H9 (cell line): Measurements from ENCODE around the gene P4HA3. TPM values are rescaled to one million over a fixed set of nuclear protein-coding genes. Genes with fewer than 3 reads are reported as not detected.

Experiments used
- DNase-seq: peaks from one replicate; pipeline ENCODE4 v3.0.0-alpha.2; 2017
- H2AFZ ChIP-seq: one replicate; pipeline ENCODE4 v1.6.1; 2013; ENCODE audit warnings: mild to moderate bottlenecking, low read length, control low read depth, moderate library complexity
- H2AK5ac ChIP-seq: 2 replicates; pipeline ENCODE4 v1.6.1; 2013; ENCODE audit warnings: low read length, control low read depth, mixed read lengths; ENCODE audit not compliant: insufficient read length
- H2BK120ac ChIP-seq: one replicate; pipeline ENCODE4 v1.6.1; 2013; ENCODE audit warnings: low read depth, mild to moderate bottlenecking, low read length, control low read depth, inconsistent platforms; ENCODE audit not compliant: poor library complexity, severe bottlenecking
- H2BK12ac ChIP-seq: 2 replicates; pipeline ENCODE4 v1.6.1; 2013; ENCODE audit warnings: low read length, control low read depth, mixed read lengths, low read depth; ENCODE audit not compliant: insufficient read length
- H2BK15ac ChIP-seq: 2 replicates; pipeline ENCODE4 v1.6.1; 2013; ENCODE audit warnings: low read depth, low read length, control low read depth
- H2BK20ac ChIP-seq: one replicate; pipeline ENCODE4 v1.6.1; 2013; ENCODE audit warnings: low read depth, mild to moderate bottlenecking, low read length, control low read depth, inconsistent platforms; ENCODE audit not compliant: poor library complexity, severe bottlenecking
- H2BK5ac ChIP-seq: 2 replicates; pipeline ENCODE4 v1.6.1; 2013; ENCODE audit warnings: low read length, control low read depth, mixed read lengths; ENCODE audit not compliant: insufficient read length
- H3K14ac ChIP-seq: 2 replicates; pipeline ENCODE4 v1.6.1; 2013; ENCODE audit warnings: low read length, control low read depth; ENCODE audit not compliant: insufficient read depth
- H3K18ac ChIP-seq: 2 replicates; pipeline ENCODE4 v1.6.1; 2013; ENCODE audit warnings: low read depth, mild to moderate bottlenecking, mixed read lengths, low read length, control low read depth; ENCODE audit not compliant: insufficient read length
- H3K23ac ChIP-seq: 2 replicates; pipeline ENCODE4 v1.6.1; 2013; ENCODE audit warnings: low read length, control low read depth, mixed read lengths, low read depth; ENCODE audit not compliant: insufficient read length
- H3K23me2 ChIP-seq: 2 replicates; pipeline ENCODE4 v1.6.1; 2013; ENCODE audit warnings: low read depth, mild to moderate bottlenecking, mixed read lengths, low read length, control low read depth; ENCODE audit not compliant: insufficient read length, poor library complexity, severe bottlenecking
- H3K27ac ChIP-seq: 2 replicates; pipeline ENCODE4 v1.5.1; 2013; ENCODE audit warnings: low read length, control low read depth, mixed read lengths, low read depth; ENCODE audit not compliant: insufficient read length
- H3K27me3 ChIP-seq: 2 replicates; pipeline ENCODE4 v1.6.1; 2013; ENCODE audit warnings: low read length, control low read depth, inconsistent platforms; ENCODE audit not compliant: insufficient read depth
- H3K4ac ChIP-seq: 2 replicates; pipeline ENCODE4 v1.6.1; 2013; ENCODE audit warnings: low read depth, mild to moderate bottlenecking, control low read depth, inconsistent platforms, low read length, moderate library complexity
- H3K4me1 ChIP-seq: 2 replicates; pipeline ENCODE4 v1.6.1; 2013; ENCODE audit warnings: low read length, control low read depth, inconsistent platforms; ENCODE audit not compliant: insufficient read depth
- H3K4me2 ChIP-seq: 2 replicates; pipeline ENCODE4 v1.6.1; 2013; ENCODE audit warnings: low read length, control low read depth, mixed read lengths; ENCODE audit not compliant: insufficient read length, insufficient read depth
- H3K56ac ChIP-seq: 2 replicates; pipeline ENCODE4 v1.6.1; 2013; ENCODE audit warnings: low read depth, mild to moderate bottlenecking, mixed read lengths, low read length, control low read depth; ENCODE audit not compliant: insufficient read length
- H3K79me1 ChIP-seq: 2 replicates; pipeline ENCODE4 v1.6.1; 2013; ENCODE audit warnings: low read depth, mild to moderate bottlenecking, moderate library complexity, low read length, control low read depth, inconsistent platforms; ENCODE audit not compliant: insufficient read depth, poor library complexity, severe bottlenecking
- H3K79me2 ChIP-seq: 2 replicates; pipeline ENCODE4 v1.6.1; 2013; ENCODE audit warnings: low read length, control low read depth, inconsistent platforms; ENCODE audit not compliant: insufficient read depth
- H3K9ac ChIP-seq: 2 replicates; pipeline ENCODE4 v1.6.1; 2013; ENCODE audit warnings: low read length, control low read depth, mixed read lengths; ENCODE audit not compliant: insufficient read length; ENCODE audit errors: extremely low read depth
- H3K9me3 ChIP-seq: one replicate; pipeline ENCODE4 v1.6.1; 2013; ENCODE audit warnings: low read depth, low read length, inconsistent platforms; ENCODE audit not compliant: control insufficient read depth
- H3T11ph ChIP-seq: one replicate; pipeline ENCODE4 v1.6.1; 2013; ENCODE audit warnings: mild to moderate bottlenecking, low read length, control low read depth, inconsistent platforms
- H4K20me1 ChIP-seq: one replicate; pipeline ENCODE4 v1.6.1; 2013; ENCODE audit not compliant: control insufficient read depth, insufficient read length, insufficient read depth
- H4K5ac ChIP-seq: 2 replicates; pipeline ENCODE4 v1.6.1; 2013; ENCODE audit warnings: low read depth, mild to moderate bottlenecking, mixed read lengths, low read length, control low read depth; ENCODE audit not compliant: insufficient read length
- H4K8ac ChIP-seq: replicated peaks from 2 replicates; pipeline ENCODE4 v1.6.1; 2013; ENCODE audit warnings: low read length, control low read depth, mixed read lengths, low read depth; ENCODE audit not compliant: insufficient read length
- H4K91ac ChIP-seq: 2 replicates; pipeline ENCODE4 v1.6.1; 2013; ENCODE audit warnings: low read depth, mild to moderate bottlenecking, moderate library complexity, mixed read lengths, low read length, control low read depth; ENCODE audit not compliant: insufficient read length
- H3K27ac Mint-ChIP-seq, 3 experiments: 2 replicates in 2 of 3; 3 replicates in 1 of 3; pipeline ENCODE4 v1.8.0; 2020 to 2021; ENCODE audit warnings: mixed read lengths in 3 of 3, mild to moderate bottlenecking in 1 of 3, moderate library complexity in 1 of 3
- H3K27me3 Mint-ChIP-seq: 2 replicates; pipeline ENCODE4 v1.8.0; 2021; ENCODE audit warnings: low read depth, mild to moderate bottlenecking, moderate library complexity, mixed read lengths
- H3K36me3 Mint-ChIP-seq, 3 experiments: 2 replicates in 2 of 3; 3 replicates in 1 of 3; pipeline ENCODE4 v1.8.0; 2020 to 2021; ENCODE audit warnings: low read depth in 3 of 3, mixed read lengths in 3 of 3; ENCODE audit not compliant: insufficient read depth in 1 of 3
- H3K4me1 Mint-ChIP-seq, 2 experiments: 2 replicates each; pipeline ENCODE4 v1.8.0; 2020; ENCODE audit warnings: mixed read lengths in 2 of 2
- H3K4me3 Mint-ChIP-seq, 2 experiments: 2 replicates in 1 of 2; 3 replicates in 1 of 2; pipeline ENCODE4 v1.8.0; 2020 to 2021; ENCODE audit warnings: mild to moderate bottlenecking in 2 of 2, mixed read lengths in 2 of 2, moderate library complexity in 1 of 2
- H3K9me3 Mint-ChIP-seq, 2 experiments: 2 replicates in 1 of 2; 3 replicates in 1 of 2; pipeline ENCODE4 v1.8.0; 2020; ENCODE audit warnings: mild to moderate bottlenecking in 2 of 2, mixed read lengths in 2 of 2, moderate library complexity in 1 of 2
- CTCF ChIP-seq: fragments of 200-600 bp; sonication (generic); conservative IDR thresholded peaks from 3 replicates; pipeline ENCODE4 v1.8.0; 2021; ENCODE audit warnings: antibody characterized with exemption, mild to moderate bottlenecking
- WGBS: extraction: QIAGEN DNeasy Blood & Tissue Kit; methylation state at CpG from one replicate; pipeline ENCODE4 v1.1.7; 2013; ENCODE audit warnings: missing lambda C conversion rate, low lambda C conversion rate, mixed read lengths; ENCODE audit not compliant: insufficient read length; ENCODE audit errors: extremely low coverage; 5-methylcytosine and 5-hydroxymethylcytosine counted together
- total RNA-seq: library from RNA; stranded (reverse); gene quantifications from 2 replicates; pipeline ENCODE4 v1.2.1, GENCODE V29; 2021

P4HA3 gene
- total RNA-seq, 1 experiment from 2014 or later = not detected

GRCh38 chr11:74272276-74272675 is 39.2 kb downstream of the P4HA3 start:
- Histone ChIP-seq H3K4me2 (no peak overlapping the region), H2BK20ac (no peak overlapping the region), H2BK12ac (no peak overlapping the region), H3K4ac (no peak overlapping the region), H3K23me2 (no peaks in the 10 kb centered on the region), H2BK15ac (no peak overlapping the region), H4K91ac (no peak overlapping the region), H3K9me3 (no peaks in the 10 kb centered on the region), H3K27ac (no peak overlapping the region), H4K8ac (no peak overlapping the region), H2AK5ac (no peak overlapping the region), H3K27me3 (0 out of 2 replicates have a peak, but pooled peaks cover 3% of the 10 kb centered on the region), H3K79me2 (no peaks in the 10 kb centered on the region), H3K14ac (no peak overlapping the region), H3K79me1 (no peaks in the 10 kb centered on the region), H2BK120ac (no peak overlapping the region), H2AFZ (no peak overlapping the region), H4K20me1 (no peaks in the 10 kb centered on the region), H3K18ac (no peak overlapping the region), H3K56ac (no peak overlapping the region), H4K5ac (no peak overlapping the region), H3K9ac (no peak overlapping the region), H3K23ac (no peak overlapping the region), H3K4me1 (0 out of 2 replicates have a peak, but pooled peaks cover 1% of the 10 kb centered on the region), H3T11ph (no peak overlapping the region), H2BK5ac (no peak overlapping the region)
- Mint-ChIP-seq H3K36me3 (no peaks in the 10 kb centered on the region), H3K4me1 (no peaks in the 10 kb centered on the region), H3K9me3 (no peaks in the 10 kb centered on the region), H3K4me3 (no peak overlapping the region), H3K27ac (no peak overlapping the region), H3K27me3 (peaks cover 3% of the 10 kb centered on the region; the same call in 1 of the 2 replicates)
- no peak for DNase-seq
- no CpG with 5 or more reads among the region's 4 CpGs for WGBS
- TF ChIP-seq CTCF = no peak
